SK-N-MC (cell line): ENCODE data around the gene TRDMT1.

Experiments
- EZH2 ChIP-seq: fragments of 200-600 bp; sonication (generic); IDR thresholded peaks from one replicate; pipeline ENCODE4 v1.6.1; 2017; ENCODE audit warnings: antibody characterized with exemption
- FOXP2 ChIP-seq: optimal IDR thresholded peaks from 2 replicates; pipeline ENCODE3; 2011; ENCODE audit warnings: mild to moderate bottlenecking, moderate library complexity; ENCODE audit not compliant: insufficient read depth; ENCODE audit errors: extremely low read length, control extremely low read depth
- POLR2AphosphoS5 ChIP-seq: IDR thresholded peaks from 2 replicates; pipeline ENCODE4 v1.6.1; 2012; ENCODE audit warnings: mild to moderate bottlenecking, low read depth, low read length, borderline replicate concordance

DNA sequence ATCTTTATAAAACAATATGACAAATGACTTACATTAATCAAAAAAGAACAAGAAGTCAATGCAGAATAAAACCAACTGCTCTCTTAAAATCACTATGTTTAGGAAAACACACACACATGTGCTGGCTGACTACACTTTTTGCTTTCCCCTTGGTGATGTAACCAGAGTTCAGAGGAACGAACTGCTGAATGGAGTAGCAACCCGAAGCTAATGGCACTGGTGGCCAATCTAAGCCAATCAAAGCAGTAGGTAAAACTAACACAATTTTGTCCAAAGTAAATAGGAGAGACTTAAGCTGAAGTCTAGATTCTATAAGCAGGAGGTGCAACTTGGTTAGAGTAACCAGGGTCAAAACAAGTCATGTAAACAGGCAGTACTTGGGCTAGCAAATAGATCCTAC lies 38.6 kb downstream of the TRDMT1 start:
- no peak for TF ChIP-seq EZH2
- TF ChIP-seq POLR2AphosphoS5, result no peak
- TF ChIP-seq FOXP2, result no peak
